Endothelial cell of umbilical vein (primary cell): ENCODE data around the gene SLC30A2. TPM values are rescaled to one million over a fixed set of nuclear protein-coding genes. Genes with fewer than 3 reads are reported as not detected.

ENCODE experiments used
- BruUV-seq: library from RNA; stranded (reverse); fragments of 400-500 nt; replicated peaks from 2 replicates; lab custom pipeline; 2021; lab: Mats Ljungman, UMichigan
- CTCF ChIA-PET: fragments of 300-600, 350-600 bp; sonication (Branson Sonifier 250); formaldehyde crosslinking; loops from one replicate; lab custom pipeline; 2021; ENCODE audit warnings: antibody characterized with exemption, inconsistent platforms; lab: Charles Lee
- POLR2A ChIA-PET: fragments of 300-600, 350-600 bp; sonication (Branson Sonifier 250); formaldehyde crosslinking; loops from one replicate; lab custom pipeline; 2021; ENCODE audit warnings: antibody characterized with exemption, inconsistent platforms; lab: Charles Lee
- DNase-seq: peaks from one replicate; pipeline ENCODE4 v3.0.0-alpha.2; 2011; ENCODE audit warnings: low read depth, low spot score
- FAIRE-seq: peaks from 2 replicates; lab custom pipeline; 2011; peaks lifted over from hg19 to GRCh38; lab: Jason Lieb, UNC
- H2AFZ ChIP-seq: 2 replicates; pipeline ENCODE4 v1.6.0; 2012; ENCODE audit warnings: low read depth, low read length, control low read depth, inconsistent platforms
- H3K27ac ChIP-seq: 2 replicates; pipeline ENCODE4 v1.5.1; 2011; ENCODE audit warnings: low read depth, mild to moderate bottlenecking, control low read depth, low read length, moderate library complexity; ENCODE audit not compliant: insufficient read depth
- H3K27me3 ChIP-seq, 2 experiments: 2 replicates each; pipeline versions ENCODE4 v1.6.0 to v1.6.1; 2011; ENCODE audit warnings: low read length in 2 of 2, mixed read lengths in 1 of 2; ENCODE audit not compliant: control insufficient read depth in 2 of 2, insufficient read depth in 2 of 2
- H3K36me3 ChIP-seq, 2 experiments: 2 replicates in 1 of 2; 3 replicates in 1 of 2; pipeline ENCODE4 v1.5.1; 2011; ENCODE audit warnings: low read length in 2 of 2, mild to moderate bottlenecking in 1 of 2, moderate library complexity in 1 of 2; ENCODE audit not compliant: control insufficient read depth in 2 of 2, insufficient read depth in 2 of 2; ENCODE audit errors: extremely low read depth in 1 of 2
- H3K4me1 ChIP-seq: 3 replicates; pipeline ENCODE4 v1.5.1; 2011; ENCODE audit warnings: mild to moderate bottlenecking, low read length; ENCODE audit not compliant: control insufficient read depth, insufficient read depth; ENCODE audit errors: extremely low read depth
- H3K4me2 ChIP-seq: 2 replicates; pipeline ENCODE4 v1.6.1; 2011; ENCODE audit warnings: low read length, control low read depth, mixed read lengths; ENCODE audit not compliant: insufficient read depth
- H3K4me3 ChIP-seq, 3 experiments: fragments of 200-600 bp in 1 of 3; sonication (generic), shearing (Covaris generic) in 1 of 3; replicated peaks in 1 of 3; 2 replicates each; pipeline ENCODE4 v1.5.1; 2011 to 2016; ENCODE audit warnings: control low read depth in 3 of 3, low read length in 3 of 3, mild to moderate bottlenecking in 2 of 3, inconsistent platforms in 1 of 3, low read depth in 1 of 3, moderate library complexity in 1 of 3; ENCODE audit not compliant: insufficient read depth in 1 of 3
- H3K79me2 ChIP-seq: 2 replicates; pipeline ENCODE4 v1.6.0; 2012; ENCODE audit warnings: low read length, inconsistent platforms; ENCODE audit not compliant: control insufficient read depth, insufficient read depth
- H3K9ac ChIP-seq: replicated peaks from 2 replicates; pipeline ENCODE3; 2011; ENCODE audit warnings: low read length, control low read depth; ENCODE audit not compliant: insufficient read depth; ENCODE audit errors: extremely low read depth
- H3K9me1 ChIP-seq: replicated peaks from 3 replicates; pipeline ENCODE4 v1.6.0; 2011; ENCODE audit warnings: mild to moderate bottlenecking, low read length; ENCODE audit not compliant: control insufficient read depth, insufficient read depth; ENCODE audit errors: extremely low read depth
- H3K9me3 ChIP-seq: replicated peaks from 2 replicates; pipeline ENCODE4 v1.5.1; 2012; ENCODE audit warnings: low read length, inconsistent platforms; ENCODE audit not compliant: control insufficient read depth, insufficient read depth
- H4K20me1 ChIP-seq: replicated peaks from 2 replicates; pipeline ENCODE3; 2011; ENCODE audit warnings: mild to moderate bottlenecking, low read length; ENCODE audit not compliant: control insufficient read depth, insufficient read depth; ENCODE audit errors: extremely low read depth
- EZH2 ChIP-seq: IDR thresholded peaks from 2 replicates; pipeline ENCODE4 v1.6.1; 2012; ENCODE audit warnings: borderline replicate concordance, low read depth, mild to moderate bottlenecking, moderate library complexity, low read length, inconsistent platforms; ENCODE audit not compliant: severe bottlenecking
- FOS ChIP-seq: IDR thresholded peaks from 2 replicates; pipeline ENCODE4 v1.6.1; 2011; ENCODE audit warnings: mild to moderate bottlenecking, low read length, moderate library complexity, borderline replicate concordance; ENCODE audit not compliant: insufficient read depth
- GATA2 ChIP-seq: IDR thresholded peaks from 2 replicates; pipeline ENCODE4 v1.7.0; 2011; ENCODE audit warnings: low read depth, mild to moderate bottlenecking, moderate library complexity, mixed read lengths, low read length; ENCODE audit not compliant: insufficient read length, insufficient read depth
- JUN ChIP-seq: IDR thresholded peaks from 2 replicates; pipeline ENCODE4 v1.6.1; 2011; ENCODE audit warnings: borderline replicate concordance, low read depth; ENCODE audit not compliant: insufficient read length, insufficient read depth
- MYC ChIP-seq: IDR thresholded peaks from one replicate; pipeline ENCODE4 v1.6.1; 2011; ENCODE audit warnings: mild to moderate bottlenecking, low read depth, low read length
- POLR2A ChIP-seq: IDR thresholded peaks from 2 replicates; pipeline ENCODE4 v1.6.1; 2012; ENCODE audit warnings: low read depth, mild to moderate bottlenecking, control low read depth, low read length
- POLR2AphosphoS5 ChIP-seq: IDR thresholded peaks from 2 replicates; pipeline ENCODE4 v1.6.1; 2012; ENCODE audit warnings: low read depth, mild to moderate bottlenecking, control low read depth, low read length, moderate library complexity; ENCODE audit not compliant: insufficient read depth
- dilution Hi-C: fragments of 300-500 bp; cut with MboI; formaldehyde crosslinking; loops from one replicate; pipeline ENCODE4 v1.15.0; 2019; ENCODE audit warnings: low sequenced_read_pairs; ENCODE audit not compliant: extremely low pct_ligation_motif_present
- intact Hi-C: fragments of 100-400 bp; cut with micrococcal nuclease; formaldehyde crosslinking; loops from one replicate; pipeline ENCODE4 v1.10.0; 2022
- polyA plus RNA-seq, 4 experiments: library from polyadenylated mRNA; depleted of rRNA in 3 of 4; stranded (reverse) in 3 of 4; unstranded in 1 of 4; fragments of >200 nt; gene quantifications; 2 replicates each; pipeline versions ENCODE4 v1.2.1 to v1.2.3, GENCODE V29; 2011 to 2012; ENCODE audit warnings: missing spikeins in 1 of 4
- total RNA-seq: library from RNA; stranded (reverse); gene quantifications from 2 replicates; pipeline ENCODE4 v1.2.3, GENCODE V29; 2021
- TF ChIP-seq, protein P1 (sequence below): IDR thresholded peaks from 2 replicates; pipeline ENCODE4 v1.6.1; 2011; ENCODE audit not compliant: insufficient read depth, insufficient read length
- TF ChIP-seq, protein P2 (sequence below), 2 donors: IDR thresholded peaks; 1 replicate in 1 of 2; 2 replicates in 1 of 2; pipeline ENCODE4 v1.5.1; 2011; ENCODE audit warnings: low read length in 2 of 2, mild to moderate bottlenecking in 2 of 2, moderate library complexity in 2 of 2, control low read depth in 1 of 2, inconsistent platforms in 1 of 2, low read depth in 1 of 2; ENCODE audit not compliant: insufficient read depth in 1 of 2; ENCODE audit errors: extremely low read depth in 1 of 2

Gene SLC30A2
- total and polyA plus RNA-seq, 2 donors (not counting 3 experiments of a cell fraction or from before 2014, with no cell fraction given), result not detected

DNA sequence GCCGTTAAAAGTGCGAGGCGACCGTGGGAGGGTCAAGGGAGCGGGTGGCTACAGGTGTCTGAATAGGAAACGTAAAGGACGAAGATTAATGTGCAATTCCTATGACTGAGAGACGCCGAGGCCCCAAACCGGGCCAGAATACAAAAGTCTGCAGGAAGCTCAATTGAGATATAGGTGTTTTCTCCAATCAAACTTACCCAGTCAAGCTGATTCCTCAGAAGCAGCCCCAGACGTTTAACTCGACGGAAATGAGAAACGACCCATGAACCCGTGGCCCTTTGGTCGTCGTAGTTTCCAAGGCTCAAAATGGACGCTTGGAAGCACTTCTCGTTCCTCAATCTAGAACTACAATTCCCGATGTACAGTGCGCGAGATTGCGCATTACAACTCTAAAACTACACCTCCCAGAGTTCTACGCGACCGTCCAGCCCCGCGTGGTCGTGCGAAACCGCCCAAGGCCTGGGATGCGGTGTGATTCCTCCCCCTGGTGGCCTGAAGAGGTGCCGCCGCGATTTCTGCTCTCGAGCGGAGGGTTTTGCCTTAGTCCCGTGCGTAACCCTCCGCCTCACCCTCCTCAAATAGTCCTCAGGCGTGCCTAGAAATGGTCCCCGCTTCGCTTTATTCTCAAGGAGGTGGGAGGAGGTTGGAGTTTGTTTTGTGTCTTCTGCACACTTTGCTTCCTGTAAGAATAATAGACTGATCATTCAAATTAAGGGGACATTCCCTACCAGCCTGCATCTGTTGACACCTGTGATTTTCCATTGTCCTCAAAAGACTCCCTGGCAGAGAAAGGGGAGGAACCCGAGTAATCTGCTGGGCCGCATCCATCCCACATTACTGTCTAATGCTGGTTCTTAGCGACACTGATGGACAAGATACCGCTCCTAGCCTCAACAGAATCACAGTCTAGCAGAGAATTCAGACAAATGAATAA, 47.8 kb downstream of the SLC30A2 start, which contains the start of gene PAFAH2:
PAFAH2 (minus strand) TSS at position 236 of the 934 bp plus-strand sequence. CDS start 7,247 bp downstream, outside the sequence.
- Histone ChIP-seq H3K9ac (peak within 1 kb of the TSS; percentile 66), H3K4me1 (peaks cover 16% of the 10 kb centered on the region), H3K27me3 (no peaks in the 10 kb centered on the region), H3K4me3 (peak within 1 kb of the TSS; percentile 41 to 83 (median 68)), H2AFZ (peak within 1 kb of the TSS; percentile 100), H3K36me3 (no peaks in the 10 kb centered on the region), H3K9me1 (no peaks in the 10 kb centered on the region), H3K4me2 (peak within 1 kb of the TSS; percentile 91), H4K20me1 (no peaks in the 10 kb centered on the region), H3K27ac (peak within 1 kb of the TSS; percentile 57), H3K9me3 (no peaks in the 10 kb centered on the region), H3K79me2 (no peaks in the 10 kb centered on the region)
- no TSS peak for BruUV-seq
- peak; percentile 100 for DNase-seq
- dilution Hi-C loops, result loop anchor here (25.0 kb wide), 1 partner anchor 111 kb away; the partner anchor contains the start of gene PAQR7
- POLR2A ChIA-PET, result interaction anchor here (1.0 to 1.6 kb wide), 4 partner anchors 87 to 161 kb away, joined by 3 to 14 read pairs (median 4); no protein-coding TSS in a partner anchor
- CTCF ChIA-PET, result interaction anchor here (0.6 to 10.2 kb wide), 35 partner anchors 10 to 425 kb away, joined by 3 to 404 read pairs (median 4); partner anchors contain the start of genes MTFR1L, PAQR7, STMN1 and ZNF593
- intact Hi-C loops, result loop anchor here (1.0 kb wide), 4 partner anchors 93 to 178 kb away; no protein-coding TSS in a partner anchor
- peak; percentile 95 for FAIRE-seq
- TF ChIP-seq GATA2, result peak; percentile 23
- TF ChIP-seq JUN, result no peak
- TF ChIP-seq POLR2AphosphoS5, result peak; percentile 73
- no peak for TF ChIP-seq EZH2
- TF ChIP-seq, protein P1, sequence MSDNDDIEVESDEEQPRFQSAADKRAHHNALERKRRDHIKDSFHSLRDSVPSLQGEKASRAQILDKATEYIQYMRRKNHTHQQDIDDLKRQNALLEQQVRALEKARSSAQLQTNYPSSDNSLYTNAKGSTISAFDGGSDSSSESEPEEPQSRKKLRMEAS, result peak; percentile 81
- TF ChIP-seq FOS, result peak; percentile 46
- peak; percentile 99 for TF ChIP-seq MYC
- TF ChIP-seq, protein P2, sequence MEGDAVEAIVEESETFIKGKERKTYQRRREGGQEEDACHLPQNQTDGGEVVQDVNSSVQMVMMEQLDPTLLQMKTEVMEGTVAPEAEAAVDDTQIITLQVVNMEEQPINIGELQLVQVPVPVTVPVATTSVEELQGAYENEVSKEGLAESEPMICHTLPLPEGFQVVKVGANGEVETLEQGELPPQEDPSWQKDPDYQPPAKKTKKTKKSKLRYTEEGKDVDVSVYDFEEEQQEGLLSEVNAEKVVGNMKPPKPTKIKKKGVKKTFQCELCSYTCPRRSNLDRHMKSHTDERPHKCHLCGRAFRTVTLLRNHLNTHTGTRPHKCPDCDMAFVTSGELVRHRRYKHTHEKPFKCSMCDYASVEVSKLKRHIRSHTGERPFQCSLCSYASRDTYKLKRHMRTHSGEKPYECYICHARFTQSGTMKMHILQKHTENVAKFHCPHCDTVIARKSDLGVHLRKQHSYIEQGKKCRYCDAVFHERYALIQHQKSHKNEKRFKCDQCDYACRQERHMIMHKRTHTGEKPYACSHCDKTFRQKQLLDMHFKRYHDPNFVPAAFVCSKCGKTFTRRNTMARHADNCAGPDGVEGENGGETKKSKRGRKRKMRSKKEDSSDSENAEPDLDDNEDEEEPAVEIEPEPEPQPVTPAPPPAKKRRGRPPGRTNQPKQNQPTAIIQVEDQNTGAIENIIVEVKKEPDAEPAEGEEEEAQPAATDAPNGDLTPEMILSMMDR (IDR thresholded peaks at IDR 0.05; ENCODE audit: extremely low read depth in 1 of 2, insufficient read depth in 1 of 2, low read depth in 1 of 2, low read length in 2 of 2), result peak; percentile 96 to 99
- TF ChIP-seq POLR2A, result peak; percentile 87
